WTC11 (cell line): ENCODE data around the gene ZNF605. TPM values are rescaled to one million over a fixed set of nuclear protein-coding genes. Genes with fewer than 3 reads are reported as not detected.

Experiments
- ATF6 ChIP-seq: sonication (generic); formaldehyde crosslinking; IDR thresholded peaks from 2 replicates; pipeline ENCODE4 v1.8.1; 2023; ENCODE audit warnings: mild to moderate bottlenecking, missing genetic modification reagents
- CREM ChIP-seq: sonication (generic); formaldehyde crosslinking; IDR thresholded peaks from 2 replicates; pipeline ENCODE4 v1.8.1; 2022; ENCODE audit warnings: mild to moderate bottlenecking, missing genetic modification reagents, moderate library complexity
- CTCF ChIP-seq: fragments of 200-600 bp; IDR thresholded peaks from 2 replicates; pipeline ENCODE4 v1.8.0; 2022; ENCODE audit warnings: antibody characterized with exemption
- EMX1 ChIP-seq: fragments of 250-450 bp; sonication (Bioruptor Pico); IDR thresholded peaks from 2 replicates; pipeline ENCODE4 v1.8.0; 2021; ENCODE audit warnings: mild to moderate bottlenecking
- ERG ChIP-seq: fragments of 250-450 bp; sonication (Bioruptor Pico); IDR thresholded peaks from 2 replicates; pipeline ENCODE4 v1.8.0; 2021; ENCODE audit warnings: mild to moderate bottlenecking
- FOXP4 ChIP-seq: sonication (generic); formaldehyde crosslinking; IDR thresholded peaks from 2 replicates; pipeline ENCODE4 v1.8.0; 2022; ENCODE audit warnings: mild to moderate bottlenecking, missing genetic modification reagents
- HMGXB4 ChIP-seq: sonication (generic); formaldehyde crosslinking; IDR thresholded peaks from 2 replicates; pipeline ENCODE4 v1.8.1; 2023; ENCODE audit warnings: mild to moderate bottlenecking, moderate library complexity, missing genetic modification reagents
- IRF1 ChIP-seq: sonication (generic); formaldehyde crosslinking; IDR thresholded peaks from 2 replicates; pipeline ENCODE4 v1.8.0; 2023; ENCODE audit warnings: missing genetic modification reagents
- IRF2 ChIP-seq: sonication (generic); formaldehyde crosslinking; IDR thresholded peaks from 2 replicates; pipeline ENCODE4 v1.8.0; 2022; ENCODE audit warnings: low read depth, missing genetic modification reagents, borderline replicate concordance
- JAZF1 ChIP-seq: fragments of 250-450 bp; sonication (Bioruptor Pico); IDR thresholded peaks from 2 replicates; pipeline ENCODE4 v1.9.0; 2021; ENCODE audit warnings: moderate library complexity, mild to moderate bottlenecking, inconsistent platforms
- NFE2L1 ChIP-seq: sonication (generic); formaldehyde crosslinking; IDR thresholded peaks from 2 replicates; pipeline ENCODE4 v1.8.1; 2023; ENCODE audit warnings: missing genetic modification reagents
- NR1H2 ChIP-seq: sonication (generic); formaldehyde crosslinking; IDR thresholded peaks from 2 replicates; pipeline ENCODE4 v1.9.0; 2021; ENCODE audit warnings: mild to moderate bottlenecking, moderate library complexity, missing genetic modification reagents
- NR3C1 ChIP-seq: sonication (generic); formaldehyde crosslinking; conservative IDR thresholded peaks from 2 replicates; pipeline ENCODE4 v1.8.1; 2023; ENCODE audit warnings: low read depth, mild to moderate bottlenecking, missing genetic modification reagents
- TEAD1 ChIP-seq: sonication (generic); formaldehyde crosslinking; IDR thresholded peaks from 2 replicates; pipeline ENCODE4 v1.8.0; 2022; ENCODE audit warnings: mild to moderate bottlenecking, missing genetic modification reagents
- ZBTB21 ChIP-seq: sonication (generic); formaldehyde crosslinking; IDR thresholded peaks from 2 replicates; pipeline ENCODE4 v1.8.1; 2023; ENCODE audit warnings: mild to moderate bottlenecking, missing genetic modification reagents, borderline replicate concordance
- ZNF317 ChIP-seq: sonication (generic); formaldehyde crosslinking; IDR thresholded peaks from 2 replicates; pipeline ENCODE4 v1.8.1; 2023; ENCODE audit warnings: low read depth, mild to moderate bottlenecking, moderate library complexity, missing genetic modification reagents, borderline replicate concordance
- ZNF396 ChIP-seq: fragments of 250-450 bp; sonication (Bioruptor Pico); IDR thresholded peaks from 2 replicates; pipeline ENCODE4 v1.8.0; 2021; ENCODE audit warnings: mild to moderate bottlenecking, moderate library complexity, borderline replicate concordance
- ZNF423 ChIP-seq: fragments of 250-450 bp; sonication (Bioruptor Pico); IDR thresholded peaks from 2 replicates; pipeline ENCODE4 v2.1.2; 2022; ENCODE audit warnings: mild to moderate bottlenecking, moderate library complexity
- total RNA-seq: library from RNA; stranded (reverse); gene quantifications from 3 replicates; pipeline ENCODE4 v1.2.3, GENCODE V29; 2021
- TF ChIP-seq, protein P1 (sequence below): sonication (generic); formaldehyde crosslinking; IDR thresholded peaks from 2 replicates; pipeline ENCODE4 v1.8.1; 2023; ENCODE audit warnings: mild to moderate bottlenecking, missing genetic modification reagents, moderate library complexity
- TF ChIP-seq, protein P2 (sequence below): fragments of 250-450 bp; sonication (Bioruptor Pico); IDR thresholded peaks from 2 replicates; pipeline ENCODE4 v1.9.0; 2021; ENCODE audit warnings: mild to moderate bottlenecking
- TF ChIP-seq, protein P3 (sequence below): fragments of 250-450 bp; sonication (Bioruptor Pico); IDR thresholded peaks from 2 replicates; pipeline ENCODE4 v2.1.2; 2022; ENCODE audit warnings: mild to moderate bottlenecking, moderate library complexity
- TF ChIP-seq, protein P4 (sequence below): sonication (generic); formaldehyde crosslinking; IDR thresholded peaks from 2 replicates; pipeline ENCODE4 v1.8.0; 2023; ENCODE audit warnings: mild to moderate bottlenecking, missing genetic modification reagents

Gene ZNF605
- total RNA-seq, 1 experiment from 2014 or later: 21.1 TPM

DNA sequence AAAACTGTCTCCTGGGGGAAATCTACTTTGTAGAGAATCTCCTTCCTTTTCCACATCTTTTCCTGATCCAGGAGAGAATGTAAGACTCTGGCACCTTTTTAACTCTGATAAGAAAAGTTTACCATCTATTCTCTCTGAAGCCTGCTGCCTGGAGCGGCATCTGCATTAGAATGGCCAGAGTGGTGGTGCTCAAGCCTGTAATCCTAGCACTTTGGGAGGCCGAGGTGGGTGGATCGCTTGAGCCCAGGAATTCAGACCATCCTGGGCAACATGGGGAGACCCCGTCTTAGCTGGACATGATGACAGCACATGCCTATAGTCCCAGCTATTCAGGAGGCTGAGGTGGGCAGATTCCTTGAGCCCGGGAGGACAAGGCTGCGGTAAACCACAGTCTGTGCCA lies 67.3 kb downstream of the ZNF605 start (continued):
- TF ChIP-seq, protein P1, sequence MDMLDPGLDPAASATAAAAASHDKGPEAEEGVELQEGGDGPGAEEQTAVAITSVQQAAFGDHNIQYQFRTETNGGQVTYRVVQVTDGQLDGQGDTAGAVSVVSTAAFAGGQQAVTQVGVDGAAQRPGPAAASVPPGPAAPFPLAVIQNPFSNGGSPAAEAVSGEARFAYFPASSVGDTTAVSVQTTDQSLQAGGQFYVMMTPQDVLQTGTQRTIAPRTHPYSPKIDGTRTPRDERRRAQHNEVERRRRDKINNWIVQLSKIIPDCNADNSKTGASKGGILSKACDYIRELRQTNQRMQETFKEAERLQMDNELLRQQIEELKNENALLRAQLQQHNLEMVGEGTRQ: no peak
- TF ChIP-seq, protein P2, sequence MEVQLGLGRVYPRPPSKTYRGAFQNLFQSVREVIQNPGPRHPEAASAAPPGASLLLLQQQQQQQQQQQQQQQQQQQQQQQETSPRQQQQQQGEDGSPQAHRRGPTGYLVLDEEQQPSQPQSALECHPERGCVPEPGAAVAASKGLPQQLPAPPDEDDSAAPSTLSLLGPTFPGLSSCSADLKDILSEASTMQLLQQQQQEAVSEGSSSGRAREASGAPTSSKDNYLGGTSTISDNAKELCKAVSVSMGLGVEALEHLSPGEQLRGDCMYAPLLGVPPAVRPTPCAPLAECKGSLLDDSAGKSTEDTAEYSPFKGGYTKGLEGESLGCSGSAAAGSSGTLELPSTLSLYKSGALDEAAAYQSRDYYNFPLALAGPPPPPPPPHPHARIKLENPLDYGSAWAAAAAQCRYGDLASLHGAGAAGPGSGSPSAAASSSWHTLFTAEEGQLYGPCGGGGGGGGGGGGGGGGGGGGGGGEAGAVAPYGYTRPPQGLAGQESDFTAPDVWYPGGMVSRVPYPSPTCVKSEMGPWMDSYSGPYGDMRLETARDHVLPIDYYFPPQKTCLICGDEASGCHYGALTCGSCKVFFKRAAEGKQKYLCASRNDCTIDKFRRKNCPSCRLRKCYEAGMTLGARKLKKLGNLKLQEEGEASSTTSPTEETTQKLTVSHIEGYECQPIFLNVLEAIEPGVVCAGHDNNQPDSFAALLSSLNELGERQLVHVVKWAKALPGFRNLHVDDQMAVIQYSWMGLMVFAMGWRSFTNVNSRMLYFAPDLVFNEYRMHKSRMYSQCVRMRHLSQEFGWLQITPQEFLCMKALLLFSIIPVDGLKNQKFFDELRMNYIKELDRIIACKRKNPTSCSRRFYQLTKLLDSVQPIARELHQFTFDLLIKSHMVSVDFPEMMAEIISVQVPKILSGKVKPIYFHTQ (CRISPR knock-in tag): no peak
- TF ChIP-seq CREM (CRISPR knock-in tag) (no peak), FOXP4 (CRISPR knock-in tag) (peak; percentile 73; the same call in 1 of the 2 replicates), EMX1 (CRISPR knock-in tag) (no peak), IRF1 (no peak), ZNF317 (no peak), NR1H2 (CRISPR knock-in tag) (no peak), ZNF396 (no peak), IRF2 (CRISPR knock-in tag) (no peak), CTCF (no peak), JAZF1 (CRISPR knock-in tag) (no peak), ZBTB21 (CRISPR knock-in tag) (0 out of 2 replicates have a peak, but pooled peaks have one; percentile 24), ATF6 (CRISPR knock-in tag) (no peak), HMGXB4 (CRISPR knock-in tag) (no peak), NFE2L1 (CRISPR knock-in tag) (no peak), NR3C1 (no peak), TEAD1 (CRISPR knock-in tag) (peak; percentile 71; the same call in 1 of the 2 replicates), ERG (no peak), ZNF423 (CRISPR knock-in tag) (no peak)
- TF ChIP-seq, protein P3, sequence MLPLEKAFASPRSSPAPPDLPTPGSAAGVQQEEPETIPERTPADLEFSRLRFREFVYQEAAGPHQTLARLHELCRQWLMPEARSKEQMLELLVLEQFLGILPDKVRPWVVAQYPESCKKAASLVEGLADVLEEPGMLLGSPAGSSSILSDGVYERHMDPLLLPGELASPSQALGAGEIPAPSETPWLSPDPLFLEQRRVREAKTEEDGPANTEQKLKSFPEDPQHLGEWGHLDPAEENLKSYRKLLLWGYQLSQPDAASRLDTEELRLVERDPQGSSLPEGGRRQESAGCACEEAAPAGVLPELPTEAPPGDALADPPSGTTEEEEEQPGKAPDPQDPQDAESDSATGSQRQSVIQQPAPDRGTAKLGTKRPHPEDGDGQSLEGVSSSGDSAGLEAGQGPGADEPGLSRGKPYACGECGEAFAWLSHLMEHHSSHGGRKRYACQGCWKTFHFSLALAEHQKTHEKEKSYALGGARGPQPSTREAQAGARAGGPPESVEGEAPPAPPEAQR (CRISPR knock-in tag): no peak
- TF ChIP-seq, protein P4, sequence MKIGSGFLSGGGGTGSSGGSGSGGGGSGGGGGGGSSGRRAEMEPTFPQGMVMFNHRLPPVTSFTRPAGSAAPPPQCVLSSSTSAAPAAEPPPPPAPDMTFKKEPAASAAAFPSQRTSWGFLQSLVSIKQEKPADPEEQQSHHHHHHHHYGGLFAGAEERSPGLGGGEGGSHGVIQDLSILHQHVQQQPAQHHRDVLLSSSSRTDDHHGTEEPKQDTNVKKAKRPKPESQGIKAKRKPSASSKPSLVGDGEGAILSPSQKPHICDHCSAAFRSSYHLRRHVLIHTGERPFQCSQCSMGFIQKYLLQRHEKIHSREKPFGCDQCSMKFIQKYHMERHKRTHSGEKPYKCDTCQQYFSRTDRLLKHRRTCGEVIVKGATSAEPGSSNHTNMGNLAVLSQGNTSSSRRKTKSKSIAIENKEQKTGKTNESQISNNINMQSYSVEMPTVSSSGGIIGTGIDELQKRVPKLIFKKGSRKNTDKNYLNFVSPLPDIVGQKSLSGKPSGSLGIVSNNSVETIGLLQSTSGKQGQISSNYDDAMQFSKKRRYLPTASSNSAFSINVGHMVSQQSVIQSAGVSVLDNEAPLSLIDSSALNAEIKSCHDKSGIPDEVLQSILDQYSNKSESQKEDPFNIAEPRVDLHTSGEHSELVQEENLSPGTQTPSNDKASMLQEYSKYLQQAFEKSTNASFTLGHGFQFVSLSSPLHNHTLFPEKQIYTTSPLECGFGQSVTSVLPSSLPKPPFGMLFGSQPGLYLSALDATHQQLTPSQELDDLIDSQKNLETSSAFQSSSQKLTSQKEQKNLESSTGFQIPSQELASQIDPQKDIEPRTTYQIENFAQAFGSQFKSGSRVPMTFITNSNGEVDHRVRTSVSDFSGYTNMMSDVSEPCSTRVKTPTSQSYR (CRISPR knock-in tag): no peak
